Psoas muscle (tissue), 7 donors: ENCODE measurements around the gene TREH. TPM values are rescaled to one million over a fixed set of nuclear protein-coding genes. Genes with fewer than 3 reads are reported as not detected.

Source experiments
- polyA plus RNA-seq, 3 donors: library from polyadenylated mRNA; stranded (reverse); fragments of 200-250 nt; gene quantifications; one replicate each; pipeline ENCODE4 v1.2.3, GENCODE V29; 2013
- total RNA-seq, 4 donors: library from RNA; stranded (reverse); fragmentation: NEBNext Ultra II Directional in 2 of 4; extraction: Animal tissue kit (Norgen Biotek cat#: 25700) in 2 of 4; gene quantifications; one replicate each; pipeline versions ENCODE4 v1.2.1 to v1.2.4, GENCODE V29; 2021 to 2023
- donor health status: healthy with polysubstance abuse.
- donor health status: DM: no; HTN: no; CAD: no; lungs with moderate emphysema.
- donor health status: Bipolar disorder and iron deficiency.
- donor health status: healthy.
- donor health status: DM: no; HTN: no; CAD: no.
- donor health status: DM: no; HTN: no; CAD: no.
- donor health status: DM: yes; HTN: yes; CAD: no.

TREH gene
- total and polyA plus RNA-seq, 7 donors: 0.17 to 0.23 (median 0.17) TPM; not detected in 4

Other genes with a start within 250 kb of the TREH start
- 10 to 100 TPM; 18.1 to 27.3 (median 22.0) TPM for gene KMT2A, start 243.2 kb downstream of the TREH start, total RNA-seq
- 1 to 10 TPM; 3.1 to 9.9 (median 4.8) TPM for gene KMT2A, start 243.2 kb downstream of the TREH start, polyA plus RNA-seq
- 1 to 10 TPM in 1 of 4 donors, under 1 TPM in 2, not detected in 1; 0.54 to 1.2 (median 0.59) TPM for gene TTC36, start 152.2 kb downstream of the TREH start, total RNA-seq
- under 1 TPM in 2 of 3 donors, not detected in 1; 0.09 TPM for gene TTC36, start 152.2 kb downstream of the TREH start, polyA plus RNA-seq
- 10 to 100 TPM in 2 of 4 donors, 1 to 10 TPM in 2; 6.3 to 14.7 (median 8.7) TPM for gene TMEM25, start 148.5 kb downstream of the TREH start, total RNA-seq
- 1 to 10 TPM; 1.3 to 8.0 (median 5.9) TPM for gene TMEM25, start 148.5 kb downstream of the TREH start, polyA plus RNA-seq
- 10 to 100 TPM; 10.2 to 16.0 (median 13.4) TPM for gene IFT46, start 113.7 kb downstream of the TREH start, total RNA-seq
- gene IFT46, start 113.7 kb downstream of the TREH start, polyA plus RNA-seq: 10 to 100 TPM in 2 of 3 donors, 1 to 10 TPM in 1; 5.1 to 28.5 (median 11.7) TPM
- gene ARCN1, start 107.2 kb downstream of the TREH start, total RNA-seq: 10 to 100 TPM; 54.2 to 65.7 (median 60.1) TPM
- gene ARCN1, start 107.2 kb downstream of the TREH start, polyA plus RNA-seq: 10 to 100 TPM; 49.4 to 76.3 (median 73.9) TPM
- 10 to 100 TPM; 27.7 to 45.8 (median 34.2) TPM for gene PHLDB1, start 72.0 kb downstream of the TREH start, total RNA-seq
- 10 to 100 TPM; 12.6 to 19.2 (median 12.7) TPM for gene PHLDB1, start 72.0 kb downstream of the TREH start, polyA plus RNA-seq
- gene DDX6, start 111.5 kb upstream of the TREH start, total RNA-seq: 10 to 100 TPM; 77.6 to 90.9 (median 79.0) TPM
- 10 to 100 TPM; 18.8 to 43.0 (median 21.5) TPM for gene DDX6, start 111.5 kb upstream of the TREH start, polyA plus RNA-seq
- under 1 TPM in 1 of 4 donors, not detected in 3; 0.17 TPM for gene CXCR5, start 204.2 kb upstream of the TREH start, total RNA-seq
- gene CXCR5, start 204.2 kb upstream of the TREH start, polyA plus RNA-seq: under 1 TPM; 0.14 to 0.25 (median 0.21) TPM
- gene BCL9L, start 246.3 kb upstream of the TREH start, total RNA-seq: 100 to 1,000 TPM in 1 of 4 donors, 10 to 100 TPM in 3; 52.4 to 124 (median 68.0) TPM
- 10 to 100 TPM in 1 of 3 donors, 1 to 10 TPM in 2; 8.1 to 31.2 (median 8.6) TPM for gene BCL9L, start 246.3 kb upstream of the TREH start, polyA plus RNA-seq